Lung (tissue), 12 donors: ENCODE measurements around the gene RAB3A. TPM values are rescaled to one million over a fixed set of nuclear protein-coding genes. Genes with fewer than 3 reads are reported as not detected.

Source experiments
- ATAC-seq: fragments of 200-7000 bp; cut with Tn5 transposase; one replicate; pipeline ENCODE4 v1.9.1; 2020; ENCODE audit warnings: moderate number of reproducible peaks; ENCODE audit not compliant: insufficient read depth, low FRiP score
- DNase-seq, 3 donors: peaks; one replicate each; pipeline ENCODE4 v3.0.0-alpha.2; 2013 to 2017
- H3K27ac ChIP-seq, 2 donors: one replicate each; pipeline ENCODE4 v1.5.1; 2013; ENCODE audit warnings: mild to moderate bottlenecking in 2 of 2, moderate library complexity in 2 of 2, control low read depth in 1 of 2, inconsistent platforms in 1 of 2, low read depth in 1 of 2, low read length in 1 of 2
- H3K27me3 ChIP-seq, 3 donors: one replicate each; pipeline ENCODE4 v1.5.1; 2013; ENCODE audit warnings: low read length in 2 of 3; ENCODE audit not compliant: control insufficient read depth in 3 of 3, insufficient read depth in 3 of 3
- H3K36me3 ChIP-seq, 4 donors: one replicate each; pipeline ENCODE4 v1.5.1; 2013; ENCODE audit warnings: low read length in 4 of 4, mild to moderate bottlenecking in 1 of 4, moderate library complexity in 1 of 4; ENCODE audit not compliant: control insufficient read depth in 4 of 4, insufficient read depth in 4 of 4
- H3K4me1 ChIP-seq, 5 donors: one replicate each; pipeline ENCODE4 v1.5.1; 2013; ENCODE audit warnings: low read length in 5 of 5, mild to moderate bottlenecking in 2 of 5, moderate library complexity in 1 of 5; ENCODE audit not compliant: control insufficient read depth in 5 of 5, insufficient read depth in 5 of 5
- H3K4me3 ChIP-seq: one replicate; pipeline ENCODE4 v1.5.1; 2013; ENCODE audit warnings: mild to moderate bottlenecking, control low read depth, moderate library complexity
- H3K9ac ChIP-seq, 2 donors: one replicate each; pipeline ENCODE4 v1.5.1; 2013; ENCODE audit warnings: low read length in 2 of 2, control low read depth in 1 of 2; ENCODE audit not compliant: insufficient read depth in 1 of 2
- H3K9me3 ChIP-seq, 4 donors: one replicate each; pipeline ENCODE4 v1.5.1; 2013; ENCODE audit warnings: low read length in 3 of 4, mild to moderate bottlenecking in 1 of 4, moderate library complexity in 1 of 4; ENCODE audit not compliant: control insufficient read depth in 4 of 4, insufficient read depth in 3 of 4
- WGBS, 2 donors: extraction: QIAGEN DNeasy Blood & Tissue Kit; methylation state at CpG; one replicate each; pipeline ENCODE4 v1.1.7; 2013; 5-methylcytosine and 5-hydroxymethylcytosine counted together
- polyA plus RNA-seq, 2 donors: library from polyadenylated mRNA; stranded (reverse); fragments of 200-250 nt; gene quantifications; one replicate each; pipeline ENCODE4 v1.2.1, GENCODE V29; 2013
- total RNA-seq, 2 donors: library from RNA; depleted of rRNA in 1 of 2; stranded (reverse); fragments of >200 nt in 1 of 2; gene quantifications; one replicate each; pipeline ENCODE4 v1.2.1, GENCODE V29; 2014 to 2021
- TF ChIP-seq, protein P1 (sequence below): IDR thresholded peaks from 2 replicates; pipeline ENCODE4 v1.5.1; 2012; ENCODE audit warnings: mild to moderate bottlenecking; ENCODE audit errors: control extremely low read depth, extremely low read depth
- donor health status: control.
- donor health status: control.
- donor health status: Bipolar disorder and iron deficiency.
- donor health status: healthy.
- donor health status: DM: yes; HTN: yes; CAD: no.

RAB3A gene
- total and polyA plus RNA-seq, 4 donors = 1.1 to 6.7 (median 2.3) TPM

DNA sequence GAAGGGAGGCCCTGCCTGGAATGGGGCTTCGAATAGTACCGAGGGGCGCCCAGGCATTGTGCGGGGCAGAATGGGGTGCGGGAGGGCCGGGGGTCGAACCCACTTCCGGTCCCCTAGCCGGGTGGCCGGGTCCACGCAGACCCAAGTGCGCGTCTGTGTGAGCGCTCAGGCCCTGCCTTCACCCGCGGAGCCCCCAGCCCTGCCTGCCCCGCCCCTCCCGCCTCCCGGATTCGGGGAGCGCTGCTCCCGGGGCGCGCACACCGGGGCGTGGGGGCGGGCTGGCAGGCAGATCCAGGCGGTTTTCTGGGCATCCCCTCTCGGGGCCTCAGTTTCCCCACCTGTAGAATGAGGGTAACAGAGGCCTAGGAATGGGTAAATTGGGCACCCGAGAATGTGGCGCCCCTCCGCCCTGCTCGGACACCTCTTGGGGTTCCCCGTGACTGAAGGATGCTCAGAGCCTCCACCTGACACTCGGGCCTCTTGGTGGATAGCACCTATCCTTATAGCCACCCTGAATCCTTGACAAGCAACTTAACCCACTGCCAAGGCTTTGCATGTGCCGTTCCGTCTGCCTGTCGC is 50.2 kb downstream of the RAB3A start:
- Histone ChIP-seq H3K9me3 (no peaks in the 10 kb centered on the region), H3K27me3 (no peaks in the 10 kb centered on the region), H3K4me1 (peaks cover 0 to 32% (median 16%) of the 10 kb centered on the region in 5 donors), H3K36me3 (peaks cover 0 to 20% (median 8%) of the 10 kb centered on the region in 4 donors), H3K9ac (peak overlapping the region; percentile 88 to 94), H3K27ac (peak overlapping the region; percentile 88 to 90), H3K4me3 (peak overlapping the region; percentile 83)
- WGBS, 2 donors = 2% methylated on average over 29 to 38 of the region's 38 CpGs
- TF ChIP-seq, protein P1, sequence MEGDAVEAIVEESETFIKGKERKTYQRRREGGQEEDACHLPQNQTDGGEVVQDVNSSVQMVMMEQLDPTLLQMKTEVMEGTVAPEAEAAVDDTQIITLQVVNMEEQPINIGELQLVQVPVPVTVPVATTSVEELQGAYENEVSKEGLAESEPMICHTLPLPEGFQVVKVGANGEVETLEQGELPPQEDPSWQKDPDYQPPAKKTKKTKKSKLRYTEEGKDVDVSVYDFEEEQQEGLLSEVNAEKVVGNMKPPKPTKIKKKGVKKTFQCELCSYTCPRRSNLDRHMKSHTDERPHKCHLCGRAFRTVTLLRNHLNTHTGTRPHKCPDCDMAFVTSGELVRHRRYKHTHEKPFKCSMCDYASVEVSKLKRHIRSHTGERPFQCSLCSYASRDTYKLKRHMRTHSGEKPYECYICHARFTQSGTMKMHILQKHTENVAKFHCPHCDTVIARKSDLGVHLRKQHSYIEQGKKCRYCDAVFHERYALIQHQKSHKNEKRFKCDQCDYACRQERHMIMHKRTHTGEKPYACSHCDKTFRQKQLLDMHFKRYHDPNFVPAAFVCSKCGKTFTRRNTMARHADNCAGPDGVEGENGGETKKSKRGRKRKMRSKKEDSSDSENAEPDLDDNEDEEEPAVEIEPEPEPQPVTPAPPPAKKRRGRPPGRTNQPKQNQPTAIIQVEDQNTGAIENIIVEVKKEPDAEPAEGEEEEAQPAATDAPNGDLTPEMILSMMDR = no peak
- no peak for ATAC-seq
- no peak for DNase-seq

DNA sequence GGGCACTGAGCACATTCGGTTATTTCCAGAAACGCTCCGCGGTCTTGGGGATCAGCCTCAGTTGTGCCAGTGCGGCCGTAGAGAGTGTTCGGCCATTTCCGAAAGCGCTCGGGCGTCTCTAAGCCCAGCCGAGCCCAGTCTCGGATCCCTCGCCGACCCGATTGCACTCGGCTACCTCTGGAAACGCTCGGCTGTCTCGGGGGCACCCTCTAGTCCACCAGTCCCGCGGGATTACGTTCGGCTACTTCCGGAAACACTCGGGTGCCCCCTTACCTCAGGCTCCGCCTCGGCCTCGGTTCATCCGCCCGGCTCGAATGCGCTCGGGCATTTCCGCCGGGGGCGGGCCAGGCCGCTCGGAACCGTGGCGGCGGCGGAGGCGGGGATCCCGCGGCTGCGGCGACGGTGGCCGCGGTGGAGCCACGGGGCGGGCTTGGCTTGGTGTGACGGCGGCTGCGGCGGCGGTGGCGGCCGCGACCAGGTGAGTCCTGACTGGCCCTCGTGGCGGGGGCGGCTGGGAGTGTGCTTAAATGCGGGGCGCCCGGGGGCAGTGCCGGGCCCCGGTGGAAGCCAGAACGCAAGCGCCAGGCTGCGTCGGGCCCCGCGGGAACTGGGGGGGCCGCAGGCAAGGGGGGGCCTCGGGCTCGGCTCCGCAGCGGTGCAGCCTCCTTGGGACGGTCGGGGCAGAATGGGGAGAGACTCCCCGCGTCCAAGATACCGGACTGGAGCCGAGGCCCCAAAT is 50.9 kb downstream of the RAB3A start, which contains the start of gene PIK3R2:
TSS of gene PIK3R2 (plus strand) at position 347 of the 739 bp plus-strand sequence. CDS start 2,717 bp downstream, outside the sequence.
- WGBS, 2 donors = 0 to 1% methylated on average over 69 to 86 of the region's 86 CpGs
- no peaks in the 10 kb centered on the region for H3K9me3 ChIP-seq
- H3K4me1 ChIP-seq = peaks cover 0 to 32% (median 16%) of the 10 kb centered on the region in 5 donors
- ATAC-seq (peak; percentile 91), DNase-seq (peak; percentile 99 to 100 (median 100))
- peak within 1 kb of the TSS; percentile 83 for H3K4me3 ChIP-seq
- H3K9ac ChIP-seq = peak within 1 kb of the TSS; percentile 88 to 94
- TF ChIP-seq, protein P1 = no peak
- H3K36me3 ChIP-seq = peaks cover 0 to 20% (median 8%) of the 10 kb centered on the region in 4 donors
- H3K27me3 ChIP-seq = no peaks in the 10 kb centered on the region
- H3K27ac ChIP-seq = peak within 1 kb of the TSS; percentile 95 to 96

DNA sequence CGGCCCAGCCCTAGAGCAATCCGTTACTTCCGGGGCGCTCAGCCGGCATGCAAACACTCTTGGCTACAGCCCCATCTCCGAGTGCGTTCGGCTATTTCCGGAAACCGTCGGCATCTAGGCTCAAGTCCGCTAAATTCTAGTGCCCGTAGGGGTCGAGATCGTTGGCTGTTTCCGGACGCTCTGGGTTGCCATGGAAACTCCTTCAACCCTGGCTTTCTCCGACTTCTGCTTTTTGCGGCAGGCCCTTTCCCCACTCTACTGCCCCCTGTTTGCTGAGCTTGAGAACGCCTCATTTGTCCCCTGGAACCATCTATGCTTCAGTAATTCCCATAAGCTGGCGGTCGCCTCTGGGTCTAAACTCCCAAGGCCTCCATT is 51.4 kb downstream of the RAB3A start:
- Histone ChIP-seq H3K4me3 (peak overlapping the region; percentile 40), H3K9ac (peak overlapping the region; percentile 81 to 94), H3K4me1 (peaks cover 0 to 28% (median 14%) of the 10 kb centered on the region in 5 donors), H3K27ac (peak overlapping the region; percentile 95 to 96), H3K36me3 (peaks cover 0 to 20% (median 9%) of the 10 kb centered on the region in 4 donors), H3K27me3 (no peaks in the 10 kb centered on the region), H3K9me3 (no peaks in the 10 kb centered on the region)
- ATAC-seq (peak; percentile 73), DNase-seq (peak; percentile 98 to 99 (median 99))
- WGBS, 2 donors = 0% methylated on average over 22 of the region's 22 CpGs
- TF ChIP-seq, protein P1 = peak; percentile 32
